HepG2 (cell line): ENCODE data around the gene MAST1.

Experiments used
- EED ChIP-seq: sonication (generic); formaldehyde crosslinking; IDR thresholded peaks from 2 replicates; pipeline ENCODE4 v1.5.0; 2020; ENCODE audit warnings: mild to moderate bottlenecking, missing genetic modification reagents
- RBM39 ChIP-seq: fragments of 200-400 bp; formaldehyde crosslinking; IDR thresholded peaks from one replicate; pipeline ENCODE4 v1.6.1; 2018; ENCODE audit warnings: antibody characterized with exemption, mild to moderate bottlenecking, low read depth, low read length; ENCODE audit not compliant: poor library complexity, severe bottlenecking
- SIN3A ChIP-seq: IDR thresholded peaks from 2 replicates; pipeline ENCODE4 v1.6.1; 2011; ENCODE audit warnings: low read depth, mild to moderate bottlenecking, control low read depth, low read length, borderline replicate concordance
- TCF12 ChIP-seq, 2 experiments: fragments of 450-650 bp in 1 of 2; sonication (generic) in 1 of 2; formaldehyde crosslinking in 1 of 2; IDR thresholded peaks; 2 replicates each; pipeline versions ENCODE4 v1.6.1 to v1.8.0; 2017 to 2022; ENCODE audit warnings: antibody characterized with exemption in 1 of 2, mild to moderate bottlenecking in 1 of 2, missing genetic modification reagents in 1 of 2, moderate library complexity in 1 of 2
- ZNF598 ChIP-seq: sonication (generic); formaldehyde crosslinking; IDR thresholded peaks from 2 replicates; pipeline ENCODE4 v1.5.1; 2020; ENCODE audit warnings: mild to moderate bottlenecking, missing genetic modification reagents, borderline replicate concordance
- TF ChIP-seq, protein P1 (sequence below): sonication (generic); formaldehyde crosslinking; IDR thresholded peaks from 2 replicates; pipeline ENCODE4 v1.5.0; 2020; ENCODE audit warnings: mild to moderate bottlenecking, missing genetic modification reagents, moderate library complexity
- TF ChIP-seq, protein P2 (sequence below): IDR thresholded peaks from 2 replicates; pipeline ENCODE4 v1.6.1; 2016; ENCODE audit warnings: missing genetic modification reagents, missing compliant biosample characterization
- TF ChIP-seq, protein P3 (sequence below): sonication (generic); formaldehyde crosslinking; conservative IDR thresholded peaks from 2 replicates; pipeline ENCODE4 v1.5.0; 2020; ENCODE audit warnings: missing genetic modification reagents
- TF ChIP-seq, protein P4 (sequence below): sonication (generic); formaldehyde crosslinking; IDR thresholded peaks from 2 replicates; pipeline ENCODE4 v1.4.0; 2020; ENCODE audit warnings: missing genetic modification reagents

DNA sequence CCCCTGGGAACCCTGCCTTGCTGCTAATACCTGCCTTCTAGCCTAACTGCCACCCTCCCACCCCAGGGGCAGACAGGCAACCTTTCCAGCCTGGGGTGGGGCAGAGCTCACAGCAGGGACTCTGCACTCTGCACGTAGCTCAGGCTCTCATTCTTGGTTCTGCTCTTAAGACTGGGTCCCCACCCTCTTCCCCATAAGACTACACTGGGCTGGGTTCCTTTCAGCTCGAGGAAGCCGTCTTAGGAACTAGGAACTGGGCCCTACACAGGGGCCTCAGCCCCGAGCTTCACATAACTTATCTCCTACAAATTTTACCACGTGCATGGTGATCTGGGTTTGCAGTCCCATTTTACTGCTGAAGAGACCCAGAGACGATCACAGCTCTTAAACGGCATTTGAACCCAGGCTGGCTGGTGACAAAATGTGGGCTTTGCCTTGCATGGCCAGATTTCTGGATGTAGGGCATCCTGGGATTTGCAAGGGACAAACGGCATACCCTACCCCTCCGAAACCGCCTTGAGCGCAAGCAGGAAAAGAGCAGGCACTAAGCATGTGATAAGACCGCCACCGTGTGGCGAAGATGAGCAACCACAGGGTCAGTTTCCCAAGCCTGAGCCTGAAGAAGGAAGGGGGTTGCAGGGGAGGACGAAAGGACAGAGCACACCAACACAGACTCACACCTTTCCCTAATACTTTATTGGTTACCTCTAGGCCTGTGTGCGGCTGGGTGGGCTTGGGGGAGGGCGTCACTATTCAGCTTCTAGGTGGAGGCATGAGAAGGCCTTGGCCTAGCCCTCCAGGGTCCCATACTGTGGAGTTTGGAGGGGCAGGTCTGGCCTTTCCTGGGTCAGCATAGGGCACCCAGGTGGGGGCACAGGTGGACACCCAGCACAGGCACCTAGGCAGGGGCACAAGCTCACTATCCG is 41.9 kb upstream of the MAST1 start:
- TF ChIP-seq, protein P1, sequence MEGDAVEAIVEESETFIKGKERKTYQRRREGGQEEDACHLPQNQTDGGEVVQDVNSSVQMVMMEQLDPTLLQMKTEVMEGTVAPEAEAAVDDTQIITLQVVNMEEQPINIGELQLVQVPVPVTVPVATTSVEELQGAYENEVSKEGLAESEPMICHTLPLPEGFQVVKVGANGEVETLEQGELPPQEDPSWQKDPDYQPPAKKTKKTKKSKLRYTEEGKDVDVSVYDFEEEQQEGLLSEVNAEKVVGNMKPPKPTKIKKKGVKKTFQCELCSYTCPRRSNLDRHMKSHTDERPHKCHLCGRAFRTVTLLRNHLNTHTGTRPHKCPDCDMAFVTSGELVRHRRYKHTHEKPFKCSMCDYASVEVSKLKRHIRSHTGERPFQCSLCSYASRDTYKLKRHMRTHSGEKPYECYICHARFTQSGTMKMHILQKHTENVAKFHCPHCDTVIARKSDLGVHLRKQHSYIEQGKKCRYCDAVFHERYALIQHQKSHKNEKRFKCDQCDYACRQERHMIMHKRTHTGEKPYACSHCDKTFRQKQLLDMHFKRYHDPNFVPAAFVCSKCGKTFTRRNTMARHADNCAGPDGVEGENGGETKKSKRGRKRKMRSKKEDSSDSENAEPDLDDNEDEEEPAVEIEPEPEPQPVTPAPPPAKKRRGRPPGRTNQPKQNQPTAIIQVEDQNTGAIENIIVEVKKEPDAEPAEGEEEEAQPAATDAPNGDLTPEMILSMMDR (CRISPR knock-in tag): peak; percentile 98
- TF ChIP-seq ZNF598 (CRISPR knock-in tag): no peak
- TF ChIP-seq SIN3A: no peak
- TF ChIP-seq, protein P2, sequence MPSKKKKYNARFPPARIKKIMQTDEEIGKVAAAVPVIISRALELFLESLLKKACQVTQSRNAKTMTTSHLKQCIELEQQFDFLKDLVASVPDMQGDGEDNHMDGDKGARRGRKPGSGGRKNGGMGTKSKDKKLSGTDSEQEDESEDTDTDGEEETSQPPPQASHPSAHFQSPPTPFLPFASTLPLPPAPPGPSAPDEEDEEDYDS (CRISPR knock-in tag): 0 out of 2 replicates have a peak, but pooled peaks have one; percentile 34
- TF ChIP-seq, protein P3, sequence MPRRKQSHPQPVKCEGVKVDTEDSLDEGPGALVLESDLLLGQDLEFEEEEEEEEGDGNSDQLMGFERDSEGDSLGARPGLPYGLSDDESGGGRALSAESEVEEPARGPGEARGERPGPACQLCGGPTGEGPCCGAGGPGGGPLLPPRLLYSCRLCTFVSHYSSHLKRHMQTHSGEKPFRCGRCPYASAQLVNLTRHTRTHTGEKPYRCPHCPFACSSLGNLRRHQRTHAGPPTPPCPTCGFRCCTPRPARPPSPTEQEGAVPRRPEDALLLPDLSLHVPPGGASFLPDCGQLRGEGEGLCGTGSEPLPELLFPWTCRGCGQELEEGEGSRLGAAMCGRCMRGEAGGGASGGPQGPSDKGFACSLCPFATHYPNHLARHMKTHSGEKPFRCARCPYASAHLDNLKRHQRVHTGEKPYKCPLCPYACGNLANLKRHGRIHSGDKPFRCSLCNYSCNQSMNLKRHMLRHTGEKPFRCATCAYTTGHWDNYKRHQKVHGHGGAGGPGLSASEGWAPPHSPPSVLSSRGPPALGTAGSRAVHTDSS (CRISPR knock-in tag): no peak
- no peak for TF ChIP-seq TCF12 (IDR thresholded peaks at IDR 0.05)
- no peak for TF ChIP-seq TCF12 (CRISPR knock-in tag; IDR thresholded peaks at IDR 0.05)
- TF ChIP-seq, protein P4, sequence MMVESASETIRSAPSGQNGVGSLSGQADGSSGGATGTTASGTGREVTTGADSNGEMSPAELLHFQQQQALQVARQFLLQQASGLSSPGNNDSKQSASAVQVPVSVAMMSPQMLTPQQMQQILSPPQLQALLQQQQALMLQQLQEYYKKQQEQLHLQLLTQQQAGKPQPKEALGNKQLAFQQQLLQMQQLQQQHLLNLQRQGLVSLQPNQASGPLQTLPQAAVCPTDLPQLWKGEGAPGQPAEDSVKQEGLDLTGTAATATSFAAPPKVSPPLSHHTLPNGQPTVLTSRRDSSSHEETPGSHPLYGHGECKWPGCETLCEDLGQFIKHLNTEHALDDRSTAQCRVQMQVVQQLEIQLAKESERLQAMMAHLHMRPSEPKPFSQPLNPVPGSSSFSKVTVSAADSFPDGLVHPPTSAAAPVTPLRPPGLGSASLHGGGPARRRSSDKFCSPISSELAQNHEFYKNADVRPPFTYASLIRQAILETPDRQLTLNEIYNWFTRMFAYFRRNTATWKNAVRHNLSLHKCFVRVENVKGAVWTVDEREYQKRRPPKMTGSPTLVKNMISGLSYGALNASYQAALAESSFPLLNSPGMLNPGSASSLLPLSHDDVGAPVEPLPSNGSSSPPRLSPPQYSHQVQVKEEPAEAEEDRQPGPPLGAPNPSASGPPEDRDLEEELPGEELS (CRISPR knock-in tag): no peak; the same call in 1 of the 2 replicates
- no peak for TF ChIP-seq RBM39
- no peak for TF ChIP-seq EED
